Activated naive CD4-positive, alpha-beta T cell treated with anti-CD3 and anti-CD28 coated beads, Interleukin-2, amount 50 U/mL, for 24 hours (primary cell): Measurements from ENCODE around the gene NAV2.
A peak's percentile ranks its signal among the peaks of the same experiment; 100 is the strongest.

ENCODE experiments used
- H3K27ac Mint-ChIP-seq: one replicate; pipeline ENCODE4 v1.8.0; 2021; ENCODE audit warnings: mild to moderate bottlenecking, mixed read lengths
- H3K27me3 Mint-ChIP-seq: one replicate; pipeline ENCODE4 v1.8.0; 2021; ENCODE audit warnings: mixed read lengths
- H3K36me3 Mint-ChIP-seq: one replicate; pipeline ENCODE4 v1.8.0; 2021; ENCODE audit warnings: mixed read lengths
- H3K4me1 Mint-ChIP-seq: one replicate; pipeline ENCODE4 v1.8.0; 2021; ENCODE audit warnings: mixed read lengths
- H3K4me3 Mint-ChIP-seq: one replicate; pipeline ENCODE4 v1.8.0; 2021; ENCODE audit warnings: mild to moderate bottlenecking, mixed read lengths
- H3K9me3 Mint-ChIP-seq: one replicate; pipeline ENCODE4 v1.8.0; 2021; ENCODE audit warnings: mixed read lengths

NAV2 gene

GRCh38 chr11:19680829-19681368 is 31.7 kb upstream of the NAV2 start:
- Mint-ChIP-seq H3K4me3 (no peak overlapping the region), H3K4me1 (no peaks in the 10 kb centered on the region), H3K27ac (no peak overlapping the region), H3K27me3 (peaks cover 4% of the 10 kb centered on the region), H3K36me3 (no peaks in the 10 kb centered on the region), H3K9me3 (no peaks in the 10 kb centered on the region)

DNA sequence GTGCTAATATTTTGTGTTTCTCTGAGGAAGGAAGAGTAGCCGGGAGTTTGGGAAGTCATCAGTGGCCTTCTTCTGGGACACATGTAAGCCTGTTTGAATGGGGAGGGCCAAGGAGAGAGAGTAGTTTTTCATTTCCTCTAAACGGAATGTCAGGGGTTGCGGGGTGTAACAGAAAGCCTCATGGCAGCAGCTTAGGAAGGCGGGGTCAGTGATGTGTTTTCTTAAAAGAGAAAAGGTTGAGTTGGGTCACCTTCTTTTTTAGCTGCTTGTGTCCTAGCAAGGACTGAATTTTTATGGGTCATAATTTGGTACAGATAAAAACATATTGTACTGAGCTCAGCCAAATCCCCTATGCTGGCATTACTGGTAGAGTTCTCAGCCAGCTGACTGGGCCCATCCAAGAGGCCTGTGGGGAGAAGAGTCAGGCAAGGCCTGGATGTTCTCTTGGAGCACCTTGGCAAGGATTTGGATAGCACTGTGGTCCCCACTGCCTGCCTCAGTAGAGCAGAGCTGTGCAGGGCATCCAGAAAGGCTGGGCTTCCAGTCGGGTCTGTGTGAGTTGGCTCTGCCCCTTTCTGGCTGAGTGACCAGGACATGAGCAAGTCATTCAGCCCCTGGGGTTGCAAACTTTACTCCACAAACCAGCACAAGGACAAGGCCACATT is 29.4 kb upstream of the NAV2 start:
- no peaks in the 10 kb centered on the region for H3K36me3 Mint-ChIP-seq
- no peak overlapping the region for H3K4me3 Mint-ChIP-seq
- H3K27ac Mint-ChIP-seq = no peak overlapping the region
- H3K27me3 Mint-ChIP-seq = peaks cover 4% of the 10 kb centered on the region
- H3K4me1 Mint-ChIP-seq = no peaks in the 10 kb centered on the region
- no peaks in the 10 kb centered on the region for H3K9me3 Mint-ChIP-seq

- no peaks in the 10 kb centered on the region for H3K4me1 Mint-ChIP-seq
- no peak overlapping the region for H3K4me3 Mint-ChIP-seq
- H3K27me3 Mint-ChIP-seq = peaks cover 4% of the 10 kb centered on the region
- no peaks in the 10 kb centered on the region for H3K9me3 Mint-ChIP-seq
- H3K36me3 Mint-ChIP-seq = no peaks in the 10 kb centered on the region
- H3K27ac Mint-ChIP-seq = no peak overlapping the region
These were observed 28.7 kb upstream of the NAV2 start for GRCh38 chr11:19683862-19684491.

DNA sequence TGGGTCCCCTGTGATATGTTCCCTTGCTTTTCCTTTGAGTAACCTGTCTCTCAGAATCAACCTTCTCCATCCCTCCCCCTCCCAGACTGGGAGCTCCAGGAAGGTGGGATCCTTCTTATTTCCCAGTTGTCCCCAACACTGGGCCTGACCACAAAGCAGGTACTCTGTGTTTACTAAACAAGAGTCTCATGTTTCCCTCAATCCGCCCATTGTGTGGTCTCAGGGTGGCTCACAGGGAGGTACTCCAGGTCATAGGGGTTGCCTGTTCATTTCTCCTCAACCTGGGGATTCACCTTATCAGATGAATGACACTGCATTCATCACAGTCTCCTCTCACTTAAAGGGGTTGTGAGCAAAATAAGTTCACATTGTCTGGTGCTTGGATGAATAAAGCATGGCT is 26.4 kb upstream of the NAV2 start:
- no peaks in the 10 kb centered on the region for H3K36me3 Mint-ChIP-seq
- H3K4me3 Mint-ChIP-seq = no peak overlapping the region
- H3K9me3 Mint-ChIP-seq = no peaks in the 10 kb centered on the region
- H3K27ac Mint-ChIP-seq = no peak overlapping the region
- no peaks in the 10 kb centered on the region for H3K4me1 Mint-ChIP-seq
- peaks cover 4% of the 10 kb centered on the region for H3K27me3 Mint-ChIP-seq

GRCh38 chr11:19687392-19687791 is 25.2 kb upstream of the NAV2 start:
- H3K36me3 Mint-ChIP-seq = no peaks in the 10 kb centered on the region
- H3K27ac Mint-ChIP-seq = peak overlapping the region; percentile 56
- no peaks in the 10 kb centered on the region for H3K4me1 Mint-ChIP-seq
- H3K27me3 Mint-ChIP-seq = peaks cover 7% of the 10 kb centered on the region
- no peaks in the 10 kb centered on the region for H3K9me3 Mint-ChIP-seq
- H3K4me3 Mint-ChIP-seq = no peak overlapping the region

DNA sequence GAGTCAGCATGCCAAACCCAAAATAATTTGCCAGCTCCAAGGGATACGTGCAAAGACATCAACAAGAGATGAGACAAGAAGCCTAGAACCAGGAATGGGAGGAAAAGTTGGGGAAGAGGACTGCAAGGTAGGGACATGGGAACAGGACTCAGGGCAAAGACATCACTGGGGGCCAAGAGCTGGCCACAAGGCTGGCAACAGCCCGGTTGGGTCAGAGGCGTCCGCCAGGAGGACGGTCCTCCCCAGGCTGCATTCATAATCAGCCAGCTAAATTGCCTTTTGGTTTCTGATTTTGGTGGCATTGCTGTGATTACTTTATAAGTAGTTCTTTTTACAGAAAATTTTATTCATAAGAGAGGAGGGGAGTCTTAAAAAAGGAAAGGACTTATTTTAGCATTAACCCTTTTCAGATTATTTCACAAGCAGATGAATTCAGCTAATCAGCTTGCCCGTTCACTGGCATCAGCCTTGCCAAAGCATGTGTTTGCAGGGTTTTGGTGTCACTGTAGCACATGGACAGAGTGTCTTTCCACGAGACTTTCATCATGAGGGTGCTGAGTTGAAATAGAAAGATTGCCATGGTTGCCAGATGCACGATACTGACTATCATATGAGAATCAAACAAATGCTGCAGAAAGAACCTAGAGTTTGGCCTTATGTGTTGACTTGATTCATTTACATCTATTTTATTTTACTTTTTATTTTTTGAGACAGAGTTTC is 23.2 kb upstream of the NAV2 start:
- Mint-ChIP-seq H3K27me3 (peaks cover 2% of the 10 kb centered on the region), H3K4me3 (no peak overlapping the region), H3K27ac (no peak overlapping the region), H3K4me1 (no peaks in the 10 kb centered on the region), H3K36me3 (no peaks in the 10 kb centered on the region), H3K9me3 (no peaks in the 10 kb centered on the region)

DNA sequence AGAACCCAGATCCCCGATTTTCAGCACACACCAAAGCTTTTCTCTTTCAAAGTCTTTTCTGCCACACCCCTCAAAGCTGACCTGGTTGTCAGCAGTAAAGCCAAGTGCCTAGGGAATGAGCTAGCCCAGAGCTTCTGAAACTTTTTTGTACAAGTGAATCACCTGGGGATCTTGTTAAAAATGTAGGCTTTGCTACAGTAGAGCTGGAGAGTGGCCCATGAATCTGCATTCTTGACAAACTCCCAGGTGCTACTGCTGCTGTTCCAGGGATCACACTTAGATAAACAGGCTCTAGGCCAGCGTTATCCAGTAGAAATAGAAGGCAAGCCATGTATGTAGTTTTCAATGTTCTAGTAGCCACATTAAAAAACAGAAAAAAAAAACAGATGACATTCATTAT is 21.8 kb upstream of the NAV2 start:
- Mint-ChIP-seq H3K9me3 (no peaks in the 10 kb centered on the region), H3K27me3 (peaks cover 2% of the 10 kb centered on the region), H3K27ac (no peak overlapping the region), H3K4me3 (no peak overlapping the region), H3K36me3 (no peaks in the 10 kb centered on the region), H3K4me1 (no peaks in the 10 kb centered on the region)

DNA sequence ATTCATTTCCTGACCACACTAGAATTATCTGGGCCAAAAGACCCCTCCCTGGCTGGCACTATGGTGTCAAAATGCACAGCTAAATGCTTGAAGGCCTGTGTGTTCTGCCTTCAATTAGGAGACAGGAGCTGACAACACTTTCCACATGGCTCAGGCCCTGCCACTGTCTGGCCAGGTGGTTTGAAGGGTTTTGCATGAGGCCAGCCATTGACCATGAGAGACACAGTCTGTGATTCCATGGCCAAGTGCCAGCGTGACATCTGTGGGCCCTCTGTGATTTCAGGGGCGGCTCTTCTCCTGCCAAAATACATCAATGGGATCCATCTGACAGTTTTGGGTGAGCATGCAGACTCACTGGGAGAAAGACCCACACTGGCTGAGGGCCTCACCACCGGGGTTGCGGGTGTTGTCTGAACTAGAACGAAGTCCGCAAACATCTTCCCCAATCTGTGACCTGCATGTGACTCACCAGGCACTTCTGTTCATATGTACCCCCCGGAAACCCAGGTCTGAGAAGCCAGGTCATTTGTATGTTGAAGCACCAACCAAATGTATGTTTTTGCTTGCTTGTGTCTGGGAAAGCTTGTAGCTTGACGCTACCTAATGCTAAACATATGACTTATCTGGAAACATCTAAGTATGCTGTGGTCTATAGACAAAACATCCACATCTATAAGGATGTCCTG is 20.7 kb upstream of the NAV2 start:
- Mint-ChIP-seq H3K36me3 (no peaks in the 10 kb centered on the region), H3K9me3 (no peaks in the 10 kb centered on the region), H3K27ac (no peak overlapping the region), H3K4me3 (no peak overlapping the region), H3K27me3 (peaks cover 2% of the 10 kb centered on the region), H3K4me1 (no peaks in the 10 kb centered on the region)

- Mint-ChIP-seq H3K4me1 (no peaks in the 10 kb centered on the region), H3K27me3 (peaks cover 4% of the 10 kb centered on the region), H3K9me3 (no peaks in the 10 kb centered on the region), H3K27ac (no peak overlapping the region), H3K4me3 (no peak overlapping the region), H3K36me3 (no peaks in the 10 kb centered on the region)
These were observed 19.5 kb upstream of the NAV2 start for GRCh38 chr11:19693146-19693545.

- no peak overlapping the region for H3K4me3 Mint-ChIP-seq
- H3K27ac Mint-ChIP-seq = no peak overlapping the region
- H3K27me3 Mint-ChIP-seq = peaks cover 4% of the 10 kb centered on the region
- H3K36me3 Mint-ChIP-seq = no peaks in the 10 kb centered on the region
- no peaks in the 10 kb centered on the region for H3K4me1 Mint-ChIP-seq
- no peaks in the 10 kb centered on the region for H3K9me3 Mint-ChIP-seq
These were observed 17.8 kb upstream of the NAV2 start for GRCh38 chr11:19694796-19695345.

DNA sequence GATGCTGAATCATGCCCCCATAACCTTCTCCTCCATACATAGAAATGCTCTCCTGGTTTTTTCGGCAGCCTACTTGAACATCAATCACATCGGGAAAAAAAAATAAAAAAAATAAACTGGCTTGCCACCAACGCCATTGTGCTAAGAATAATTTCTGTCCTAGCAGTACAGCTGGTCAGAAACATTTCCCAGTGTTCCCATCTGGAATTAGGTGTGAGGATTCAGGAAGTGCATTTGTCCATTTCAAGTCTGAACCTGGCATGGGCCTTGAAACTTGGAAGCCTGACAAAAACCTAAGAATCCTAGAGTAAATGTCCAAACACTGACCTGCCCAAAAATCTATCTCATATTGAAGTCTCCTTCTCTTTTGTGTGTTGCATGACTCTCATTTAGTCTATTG is 16.6 kb upstream of the NAV2 start:
- H3K9me3 Mint-ChIP-seq = no peaks in the 10 kb centered on the region
- H3K36me3 Mint-ChIP-seq = no peaks in the 10 kb centered on the region
- no peak overlapping the region for H3K4me3 Mint-ChIP-seq
- H3K27me3 Mint-ChIP-seq = peaks cover 4% of the 10 kb centered on the region
- no peaks in the 10 kb centered on the region for H3K4me1 Mint-ChIP-seq
- H3K27ac Mint-ChIP-seq = no peak overlapping the region

GRCh38 chr11:19696904-19697303 is 15.7 kb upstream of the NAV2 start:
- Mint-ChIP-seq H3K4me1 (no peaks in the 10 kb centered on the region), H3K27ac (no peak overlapping the region), H3K27me3 (peaks cover 2% of the 10 kb centered on the region), H3K9me3 (no peaks in the 10 kb centered on the region), H3K36me3 (no peaks in the 10 kb centered on the region), H3K4me3 (no peak overlapping the region)

DNA sequence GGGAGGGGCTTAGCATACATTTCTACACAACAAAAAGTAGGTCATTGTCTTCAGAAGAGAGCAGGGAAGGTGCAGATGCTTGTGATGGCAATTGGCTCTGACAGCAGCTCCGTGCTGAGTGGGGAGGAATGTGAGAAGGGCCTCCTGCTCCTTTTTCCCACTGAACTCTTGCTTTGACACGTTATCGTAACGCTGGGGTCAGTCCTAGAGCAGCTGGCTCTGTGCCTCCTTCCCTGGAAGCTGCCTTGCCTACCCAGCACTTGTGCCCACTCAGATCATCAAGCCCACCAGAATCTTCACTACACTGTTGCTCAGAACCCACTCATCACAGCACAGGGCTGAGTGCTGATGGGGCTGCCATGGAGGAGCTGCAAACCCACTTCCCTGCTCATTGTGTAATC is 14.9 kb upstream of the NAV2 start:
- H3K27ac Mint-ChIP-seq = no peak overlapping the region
- H3K36me3 Mint-ChIP-seq = no peaks in the 10 kb centered on the region
- no peaks in the 10 kb centered on the region for H3K9me3 Mint-ChIP-seq
- no peaks in the 10 kb centered on the region for H3K4me1 Mint-ChIP-seq
- peaks cover 2% of the 10 kb centered on the region for H3K27me3 Mint-ChIP-seq
- no peak overlapping the region for H3K4me3 Mint-ChIP-seq

GRCh38 chr11:19698493-19699292 is 13.9 kb upstream of the NAV2 start:
- H3K9me3 Mint-ChIP-seq = no peaks in the 10 kb centered on the region
- H3K4me3 Mint-ChIP-seq = no peak overlapping the region
- H3K27me3 Mint-ChIP-seq = peaks cover 2% of the 10 kb centered on the region
- no peaks in the 10 kb centered on the region for H3K4me1 Mint-ChIP-seq
- no peak overlapping the region for H3K27ac Mint-ChIP-seq
- no peaks in the 10 kb centered on the region for H3K36me3 Mint-ChIP-seq

DNA sequence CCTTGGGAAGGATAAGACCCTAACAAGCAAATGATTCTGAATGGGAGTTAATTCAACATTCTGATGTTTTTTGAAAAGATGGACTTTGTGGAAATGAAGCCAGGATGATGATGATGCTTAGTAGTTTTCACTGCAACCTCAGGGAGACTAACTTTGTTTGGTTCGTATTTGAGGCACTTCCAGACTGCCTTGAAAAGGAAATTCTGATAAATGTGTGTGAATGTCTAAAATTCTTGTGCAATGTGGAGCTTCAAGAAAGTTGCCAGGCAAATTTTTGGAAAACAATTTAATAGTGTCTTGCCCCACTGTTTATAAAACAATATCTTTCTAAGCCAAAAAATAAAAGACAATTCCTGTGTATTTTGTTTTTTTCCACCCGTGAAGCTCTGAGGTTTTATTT is 11.2 kb upstream of the NAV2 start:
- H3K4me1 Mint-ChIP-seq = no peaks in the 10 kb centered on the region
- peaks cover 3% of the 10 kb centered on the region for H3K27me3 Mint-ChIP-seq

More for the DNA sequence above, 11.2 kb upstream of the NAV2 start:
- Mint-ChIP-seq H3K9me3 (no peaks in the 10 kb centered on the region), H3K4me3 (no peak overlapping the region), H3K36me3 (no peaks in the 10 kb centered on the region), H3K27ac (no peak overlapping the region)
